HepG2 (cell line): ENCODE results near the gene DVL3. TPM values are rescaled to one million over a fixed set of nuclear protein-coding genes. Genes with fewer than 3 reads are reported as not detected.

Source experiments
- ATAC-seq: fragments of 200-7000 bp; cut with Tn5 transposase; 3 replicates; pipeline ENCODE4 v1.9.1; 2020; ENCODE audit warnings: mild to moderate bottlenecking, moderate library complexity
- BruUV-seq: library from RNA; stranded (reverse); fragments of 400-500 nt; replicated peaks from 2 replicates; lab custom pipeline; 2021; lab: Mats Ljungman, UMichigan
- CTCF ChIA-PET: fragments of 300-600 bp; formaldehyde crosslinking; extraction: SDS; loops from one replicate; lab custom pipeline; 2021; ENCODE audit warnings: low total read pairs, inconsistent platforms, low intra/inter-chr PET ratio; lab: Yijun Ruan, JAX
- POLR2A ChIA-PET: fragments of 350-600 bp; sonication (Branson Sonifier 250); formaldehyde crosslinking; loops from one replicate; lab custom pipeline; 2020; ENCODE audit warnings: antibody characterized with exemption, inconsistent platforms; lab: Yijun Ruan, JAX
- DNase-seq: peaks from one replicate; pipeline ENCODE4 v3.0.0-alpha.2; 2015; ENCODE audit warnings: low spot score
- FAIRE-seq: peaks from 3 replicates; lab custom pipeline; 2011; peaks lifted over from hg19 to GRCh38; lab: Jason Lieb, UNC
- H2AFZ ChIP-seq: one replicate; pipeline ENCODE4 v1.6.1; 2011; ENCODE audit warnings: low read length, inconsistent platforms
- H3K27ac ChIP-seq: fragments of 300-600 bp; 3 replicates; pipeline ENCODE4 v1.8.0; 2011; ENCODE audit warnings: mixed run types, mild to moderate bottlenecking, mixed read lengths, low read length, inconsistent platforms; ENCODE audit not compliant: insufficient read depth; ENCODE audit errors: extremely low read length
- H3K27me3 ChIP-seq, 2 experiments: fragments of 200-600 bp in 1 of 2; 2 replicates in 1 of 2; 3 replicates in 1 of 2; pipeline versions ENCODE4 v1.6.0 to v1.8.0; 2011; ENCODE audit warnings: low read length in 2 of 2, mild to moderate bottlenecking in 2 of 2, moderate library complexity in 2 of 2, inconsistent platforms in 1 of 2; ENCODE audit not compliant: insufficient read depth in 2 of 2, control insufficient read depth in 1 of 2
- H3K36me3 ChIP-seq, 2 experiments: fragments of 200-600 bp in 1 of 2; replicated peaks in 1 of 2; 2 replicates in 1 of 2; 3 replicates in 1 of 2; pipeline versions ENCODE4 v1.5.1 to v1.8.0; 2011; ENCODE audit warnings: low read length in 2 of 2, inconsistent platforms in 1 of 2; ENCODE audit not compliant: insufficient read depth in 2 of 2, control insufficient read depth in 1 of 2
- H3K4me1 ChIP-seq: 2 replicates; pipeline ENCODE4 v1.5.1; 2012; ENCODE audit warnings: low read length, inconsistent platforms; ENCODE audit not compliant: insufficient read depth
- H3K4me2 ChIP-seq: 2 replicates; pipeline ENCODE4 v1.6.0; 2011; ENCODE audit warnings: low read depth, low read length, inconsistent platforms
- H3K4me3 ChIP-seq, 3 experiments: fragments of 200-600 bp in 1 of 3; sonication (generic), shearing (Covaris generic) in 1 of 3; replicated peaks in 1 of 3; 2 replicates each; pipeline ENCODE4 v1.5.1; 2011 to 2016; ENCODE audit warnings: low read length in 3 of 3, inconsistent platforms in 2 of 3, low read depth in 2 of 3, mild to moderate bottlenecking in 2 of 3, control low read depth in 1 of 3, mixed read lengths in 1 of 3; ENCODE audit not compliant: insufficient read depth in 1 of 3
- H3K79me2 ChIP-seq: one replicate; pipeline ENCODE4 v1.6.1; 2011; ENCODE audit warnings: low read length, inconsistent platforms; ENCODE audit not compliant: insufficient read depth
- H3K9ac ChIP-seq: 2 replicates; pipeline ENCODE4 v1.6.0; 2011; ENCODE audit warnings: mild to moderate bottlenecking, low read depth, low read length, inconsistent platforms; ENCODE audit not compliant: insufficient read depth
- H3K9me3 ChIP-seq: 2 replicates; pipeline ENCODE4 v1.5.1; 2012; ENCODE audit warnings: mild to moderate bottlenecking, low read length
- H4K20me1 ChIP-seq: 2 replicates; pipeline ENCODE4 v1.6.0; 2011; ENCODE audit warnings: inconsistent platforms, mild to moderate bottlenecking, low read length, moderate library complexity; ENCODE audit not compliant: insufficient read depth
- CC2D1A ChIP-seq: sonication (generic); formaldehyde crosslinking; IDR thresholded peaks from 2 replicates; pipeline ENCODE4 v1.8.1; 2023; ENCODE audit warnings: mild to moderate bottlenecking, missing genetic modification reagents
- HNRNPH1 ChIP-seq: fragments of 200-400 bp; formaldehyde crosslinking; optimal IDR thresholded peaks from 2 replicates; pipeline ENCODE3; 2017; ENCODE audit warnings: mild to moderate bottlenecking, low read depth, low read length
- HOMEZ ChIP-seq: IDR thresholded peaks from 2 replicates; pipeline ENCODE4 v1.6.1; 2016; ENCODE audit warnings: low read depth
- NFE2L1 ChIP-seq: sonication (generic); formaldehyde crosslinking; IDR thresholded peaks from 2 replicates; pipeline ENCODE4 v1.4.0; 2020; ENCODE audit warnings: missing genetic modification reagents, mild to moderate bottlenecking, borderline replicate concordance
- NFRKB ChIP-seq: fragments of 450-650 bp; IDR thresholded peaks from 2 replicates; pipeline ENCODE4 v1.6.1; 2017
- NR2F6 ChIP-seq, 2 experiments: IDR thresholded peaks; 2 replicates each; pipeline ENCODE4 v1.6.1; 2016; ENCODE audit warnings: antibody characterized with exemption in 1 of 2, mild to moderate bottlenecking in 1 of 2
- ZFP1 ChIP-seq: IDR thresholded peaks from 2 replicates; pipeline ENCODE4 v1.6.1; 2016
- ZNF329 ChIP-seq: sonication (generic); formaldehyde crosslinking; IDR thresholded peaks from 2 replicates; pipeline ENCODE4 v1.9.0; 2021; ENCODE audit warnings: low read depth, mild to moderate bottlenecking, missing genetic modification reagents
- ZNF569 ChIP-seq: sonication (generic); formaldehyde crosslinking; IDR thresholded peaks from 2 replicates; pipeline ENCODE4 v1.5.0; 2020; ENCODE audit warnings: mild to moderate bottlenecking, missing genetic modification reagents, moderate library complexity, borderline replicate concordance
- WGBS: methylation state at CpG from one replicate; pipeline ENCODE4 v1.1.6; 2017; ENCODE audit warnings: low lambda C conversion rate; 5-methylcytosine and 5-hydroxymethylcytosine counted together
- in situ Hi-C: cut with HindIII; loops from 2 replicates; pipeline ENCODE4 v1.10.0; 2017; ENCODE audit warnings: low pct_unique_long_range_greater_than_20kb; ENCODE audit not compliant: extremely low pct_ligation_motif_present
- intact Hi-C: fragments of 100-400 bp; cut with micrococcal nuclease; formaldehyde crosslinking; loops from one replicate; pipeline ENCODE4 v1.10.0; 2022; ENCODE audit not compliant: unreplicated experiment
- polyA plus RNA-seq, 8 experiments: library from polyadenylated mRNA; depleted of rRNA in 3 of 8; stranded (reverse) in 7 of 8; unstranded in 1 of 8; fragments of >200 nt; fragmentation: Illumina TruSeq in 4 of 8; extraction: Trizol in 4 of 8; gene quantifications; 2 replicates each; pipeline versions ENCODE4 v1.2.1 to v1.2.3, GENCODE V29; 2011 to 2016; ENCODE audit warnings: low read depth in 4 of 8, missing spikeins in 1 of 8, mixed read lengths in 1 of 8; ENCODE audit not compliant: insufficient read depth in 1 of 8
- total RNA-seq, 5 experiments: library from RNA; depleted of rRNA; stranded (reverse); fragments of >200 nt; fragmentation: Illumina TruSeq; extraction: Trizol; gene quantifications; 2 replicates each; pipeline ENCODE4 v1.2.3, GENCODE V29; 2016; ENCODE audit warnings: low read depth in 1 of 5
- TF ChIP-seq, protein P1 (sequence below): sonication (generic); formaldehyde crosslinking; conservative IDR thresholded peaks from 2 replicates; pipeline ENCODE4 v1.8.0; 2022; ENCODE audit warnings: missing genetic modification reagents

DVL3 gene
- total and polyA plus RNA-seq, 2 of the 13 experiments (the other 11 are each of a cell fraction or from before 2014, with no cell fraction given) = 29.0 to 36.1 TPM

DNA sequence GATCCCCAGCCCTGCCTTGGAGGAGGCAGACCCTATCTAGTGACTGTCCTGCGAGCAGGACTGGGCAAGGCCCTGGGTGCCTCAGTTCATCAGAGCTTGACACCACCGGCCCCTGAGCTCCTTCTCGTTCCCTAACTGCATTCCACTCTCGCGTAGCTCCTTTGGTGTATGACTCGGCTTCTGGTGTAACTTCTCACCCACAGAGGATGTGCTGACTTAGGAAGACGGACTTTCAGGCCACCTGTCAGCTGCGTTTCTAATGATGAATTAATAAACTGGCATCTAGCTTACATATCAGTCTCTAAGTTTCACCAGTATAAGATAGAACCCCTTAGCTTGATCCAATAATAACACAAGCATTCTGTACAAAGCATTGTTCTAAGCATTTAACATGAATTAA is 48.3 kb downstream of the DVL3 start (continued):
- TF ChIP-seq HNRNPH1 (no peak), ZFP1 (CRISPR knock-in tag) (no peak)

DNA sequence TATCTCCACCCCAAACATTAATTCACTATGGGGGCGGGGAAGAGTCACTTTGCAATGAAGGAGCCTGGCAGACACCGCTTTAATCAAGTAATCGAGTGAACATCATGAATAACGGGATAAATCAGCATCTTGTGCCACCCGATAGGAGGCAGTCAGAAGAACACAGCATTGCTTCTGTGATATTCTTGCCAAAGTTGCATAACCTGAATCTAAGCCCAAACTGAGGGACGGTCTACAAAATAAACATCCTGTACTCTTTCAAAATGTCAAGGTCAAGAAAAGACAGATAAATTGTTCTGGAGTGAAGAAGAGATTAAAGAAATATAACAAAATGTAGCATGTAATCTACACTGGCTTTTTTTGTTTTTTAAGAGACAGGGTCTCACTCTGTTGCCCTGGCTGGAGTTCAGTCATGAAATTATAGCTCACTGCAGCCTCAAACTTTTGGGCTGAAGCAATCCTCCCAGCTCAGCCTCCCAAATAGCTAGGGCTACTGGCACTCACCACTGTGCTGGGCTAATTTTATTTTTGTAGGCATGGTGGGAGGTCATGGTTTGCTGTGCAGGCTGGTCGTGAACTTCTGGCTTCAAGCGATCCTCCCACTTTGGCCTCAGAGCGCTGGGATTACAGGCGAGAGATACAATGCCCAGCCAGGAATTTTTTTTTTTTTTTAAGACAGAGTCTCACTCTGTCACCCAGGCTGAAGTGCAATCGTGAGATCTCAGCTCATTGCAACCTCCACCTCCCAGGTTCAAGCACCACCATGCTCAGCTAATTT is 54.2 kb downstream of the DVL3 start:
- H2AFZ ChIP-seq = no peak overlapping the region
- DNase-seq (no peak), ATAC-seq (no peak), FAIRE-seq (no peak)
- WGBS = 12% methylated on average over 11 of the region's 11 CpGs
- no peak overlapping the region for H3K4me3 ChIP-seq
- no peak overlapping the region for H3K4me2 ChIP-seq
- no peaks in the 10 kb centered on the region for H3K9me3 ChIP-seq
- no TSS peak for BruUV-seq
- H3K36me3 ChIP-seq = no peaks in the 10 kb centered on the region
- H4K20me1 ChIP-seq = no peaks in the 10 kb centered on the region
- no peak overlapping the region for H3K9ac ChIP-seq
- CTCF ChIA-PET = no interaction called here
- H3K4me1 ChIP-seq = no peaks in the 10 kb centered on the region
- intact Hi-C loops = no loop called here
- H3K27me3 ChIP-seq = peaks cover 7 to 23% of the 10 kb centered on the region in 2 experiments; a peak in 4 of 5 replicates
- in situ Hi-C loops = no loop called here
- H3K27ac ChIP-seq = no peak overlapping the region
- H3K79me2 ChIP-seq = no peaks in the 10 kb centered on the region
- POLR2A ChIA-PET = no interaction called here
- TF ChIP-seq CC2D1A (no peak), NR2F6 (IDR thresholded peaks at IDR 0.05) (no peak), NR2F6 (CRISPR knock-in tag; IDR thresholded peaks at IDR 0.05) (no peak), NFRKB (no peak), NFE2L1 (CRISPR knock-in tag) (no peak), ZNF329 (CRISPR knock-in tag) (no peak)

DNA sequence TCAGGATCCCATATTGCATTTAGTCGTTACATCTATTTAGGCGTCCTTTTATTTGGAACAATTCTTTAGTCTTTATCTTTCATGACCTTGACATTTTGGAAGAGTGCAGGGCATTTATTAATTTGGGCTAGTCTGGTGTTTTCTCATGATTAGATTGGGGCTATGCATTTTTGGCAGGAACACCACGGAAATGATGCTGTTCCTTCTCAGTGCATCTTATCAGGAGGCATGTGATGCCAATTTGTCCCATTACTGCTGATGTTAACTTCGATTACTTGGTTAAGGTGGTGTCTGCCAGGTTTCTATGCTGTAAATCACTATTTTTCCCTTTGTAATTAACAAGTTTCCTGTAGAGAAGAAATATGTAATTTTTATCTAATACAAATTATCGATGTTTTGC is 56.1 kb downstream of the DVL3 start:
- no peaks in the 10 kb centered on the region for H3K79me2 ChIP-seq
- H3K36me3 ChIP-seq = no peaks in the 10 kb centered on the region
- no peak for ATAC-seq
- H3K9ac ChIP-seq = no peak overlapping the region
- no peak overlapping the region for H2AFZ ChIP-seq
- intact Hi-C loops = no loop called here
- H3K27me3 ChIP-seq = peaks cover 4 to 11% of the 10 kb centered on the region in 2 experiments; a peak in 4 of 5 replicates
- ChIA-PET CTCF (no interaction called here), POLR2A (interaction anchor here (0.8 kb wide), 1 partner anchor 31 kb away, joined by 3 read pairs; no protein-coding TSS in a partner anchor)
- WGBS = 26% methylated on average over 5 of the region's 5 CpGs
- no peak overlapping the region for H3K27ac ChIP-seq
- DNase-seq = no peak
- H3K4me3 ChIP-seq = no peak overlapping the region
- in situ Hi-C loops = no loop called here
- no peak overlapping the region for H3K4me2 ChIP-seq
- no peaks in the 10 kb centered on the region for H3K4me1 ChIP-seq
- no TSS peak for BruUV-seq
- H3K9me3 ChIP-seq = no peaks in the 10 kb centered on the region
- H4K20me1 ChIP-seq = no peaks in the 10 kb centered on the region
- no peak for FAIRE-seq
- TF ChIP-seq, protein P1, sequence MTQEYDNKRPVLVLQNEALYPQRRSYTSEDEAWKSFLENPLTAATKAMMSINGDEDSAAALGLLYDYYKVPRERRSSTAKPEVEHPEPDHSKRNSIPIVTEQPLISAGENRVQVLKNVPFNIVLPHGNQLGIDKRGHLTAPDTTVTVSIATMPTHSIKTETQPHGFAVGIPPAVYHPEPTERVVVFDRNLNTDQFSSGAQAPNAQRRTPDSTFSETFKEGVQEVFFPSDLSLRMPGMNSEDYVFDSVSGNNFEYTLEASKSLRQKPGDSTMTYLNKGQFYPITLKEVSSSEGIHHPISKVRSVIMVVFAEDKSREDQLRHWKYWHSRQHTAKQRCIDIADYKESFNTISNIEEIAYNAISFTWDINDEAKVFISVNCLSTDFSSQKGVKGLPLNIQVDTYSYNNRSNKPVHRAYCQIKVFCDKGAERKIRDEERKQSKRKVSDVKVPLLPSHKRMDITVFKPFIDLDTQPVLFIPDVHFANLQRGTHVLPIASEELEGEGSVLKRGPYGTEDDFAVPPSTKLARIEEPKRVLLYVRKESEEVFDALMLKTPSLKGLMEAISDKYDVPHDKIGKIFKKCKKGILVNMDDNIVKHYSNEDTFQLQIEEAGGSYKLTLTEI = no peak
- TF ChIP-seq ZNF569 (no peak), HOMEZ (CRISPR knock-in tag) (no peak)
